Ureter (tissue), 1 donor: ENCODE data around the gene ALDH1A1. TPM values are rescaled to one million over a fixed set of nuclear protein-coding genes. Genes with fewer than 3 reads are reported as not detected.

ENCODE experiments used
- DNase-seq: peaks from one replicate; pipeline ENCODE4 v3.0.0-alpha.2; 2020; ENCODE audit warnings: low spot score
- total RNA-seq: library from RNA; stranded (reverse); gene quantifications from one replicate; pipeline ENCODE4 v1.2.4, GENCODE V29; 2023
- donor health status: DM: yes; HTN: yes; CAD: no.

The ALDH1A1 gene
- total RNA-seq, 1 donor from 2014 or later: 18.7 TPM

DNA sequence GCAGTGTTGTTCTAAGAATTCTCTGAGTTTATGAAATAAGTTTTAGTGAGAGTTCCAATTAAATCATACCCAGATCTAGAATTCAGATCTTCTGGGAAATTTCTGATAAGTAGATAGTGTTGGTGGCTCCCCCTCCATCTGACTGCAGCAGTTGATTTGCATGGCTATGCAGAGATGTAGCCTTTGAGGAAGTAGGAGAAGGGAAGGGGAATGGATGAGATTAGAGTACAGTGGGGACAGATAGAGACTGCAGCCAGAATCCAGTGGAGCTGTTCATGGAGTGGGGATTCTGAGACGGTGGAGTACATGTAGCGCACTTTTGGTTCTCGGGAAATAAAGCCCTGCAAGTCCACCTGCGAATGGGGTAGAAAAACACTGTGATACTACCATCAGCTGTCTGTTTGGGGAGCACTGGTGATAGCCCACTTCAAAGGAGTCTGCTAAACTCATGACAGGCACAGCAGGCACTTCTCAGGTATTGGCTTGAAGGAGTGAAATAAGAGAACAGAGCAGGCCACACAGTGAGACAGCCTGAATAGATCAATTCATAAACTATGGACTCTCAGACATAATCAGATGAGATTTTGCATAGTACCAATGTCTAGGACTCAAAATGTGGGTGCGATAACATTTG, 96.8 kb downstream of the ALDH1A1 start:
- DNase-seq: no peak

DNA sequence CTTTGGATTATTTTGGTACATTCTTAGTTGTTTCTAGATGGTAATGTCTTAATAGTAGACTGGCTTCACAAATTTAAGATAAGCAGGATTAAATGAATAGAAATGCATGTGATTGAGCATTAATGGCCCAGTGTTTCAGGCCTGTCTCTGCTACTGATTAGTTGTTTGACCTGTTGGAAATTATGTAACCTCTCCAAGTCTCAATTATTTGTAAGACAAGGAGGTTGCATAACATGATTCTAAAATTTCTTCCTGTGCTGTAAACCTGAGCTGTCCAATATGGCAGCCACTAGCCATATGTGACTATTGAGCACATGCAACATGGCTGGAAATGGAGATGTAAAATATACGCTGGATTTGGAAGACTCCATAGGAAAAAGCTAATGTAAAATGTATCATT, 97.5 kb downstream of the ALDH1A1 start:
- DNase-seq: no peak

Other genes with a start within 250 kb of the ALDH1A1 start
- 175 TPM for gene ANXA1, start 198.8 kb upstream of the ALDH1A1 start, total RNA-seq